Neuron (in vitro differentiated cells): ENCODE results near the gene TMEM266.

ENCODE experiments used
- H2AFZ ChIP-seq: one replicate; pipeline ENCODE4 v1.6.1; 2013; ENCODE audit warnings: low read depth, mild to moderate bottlenecking, inconsistent platforms, low read length, moderate library complexity
- H3K27me3 ChIP-seq: one replicate; pipeline ENCODE4 v1.6.1; 2013; ENCODE audit warnings: low read length; ENCODE audit not compliant: insufficient read depth
- H3K36me3 ChIP-seq: one replicate; pipeline ENCODE4 v1.6.1; 2013; ENCODE audit warnings: low read length; ENCODE audit not compliant: insufficient read depth
- H3K4me1 ChIP-seq: one replicate; pipeline ENCODE4 v1.6.1; 2013; ENCODE audit warnings: low read length; ENCODE audit not compliant: insufficient read depth
- H3K4me3 ChIP-seq: 2 replicates; pipeline ENCODE4 v1.5.1; 2013; ENCODE audit warnings: mild to moderate bottlenecking, low read length, moderate library complexity
- H3K9me3 ChIP-seq: one replicate; pipeline ENCODE4 v1.6.1; 2013; ENCODE audit warnings: low read length

The TMEM266 gene

DNA sequence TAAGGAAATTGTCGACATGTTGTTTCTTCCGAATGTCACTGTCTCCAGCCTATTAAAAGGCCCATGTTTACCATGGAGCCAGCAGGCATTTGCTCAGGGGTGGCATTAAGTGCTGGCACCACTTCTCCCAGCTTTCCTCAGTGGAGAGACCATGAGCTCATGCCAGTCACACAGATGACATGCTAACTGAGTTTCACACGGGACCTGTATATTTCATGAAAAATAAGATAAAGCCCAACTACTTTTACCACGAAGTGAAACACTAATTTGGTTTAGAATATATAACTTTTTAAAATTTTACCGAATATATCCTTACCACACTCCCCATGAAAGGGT lies 158.1 kb downstream of the TMEM266 start:
- Histone ChIP-seq H3K27me3 (no peaks in the 10 kb centered on the region), H3K9me3 (peaks cover 10% of the 10 kb centered on the region), H3K4me3 (no peak overlapping the region), H3K36me3 (peaks cover 18% of the 10 kb centered on the region), H2AFZ (no peak overlapping the region), H3K4me1 (peaks cover 8% of the 10 kb centered on the region)

DNA sequence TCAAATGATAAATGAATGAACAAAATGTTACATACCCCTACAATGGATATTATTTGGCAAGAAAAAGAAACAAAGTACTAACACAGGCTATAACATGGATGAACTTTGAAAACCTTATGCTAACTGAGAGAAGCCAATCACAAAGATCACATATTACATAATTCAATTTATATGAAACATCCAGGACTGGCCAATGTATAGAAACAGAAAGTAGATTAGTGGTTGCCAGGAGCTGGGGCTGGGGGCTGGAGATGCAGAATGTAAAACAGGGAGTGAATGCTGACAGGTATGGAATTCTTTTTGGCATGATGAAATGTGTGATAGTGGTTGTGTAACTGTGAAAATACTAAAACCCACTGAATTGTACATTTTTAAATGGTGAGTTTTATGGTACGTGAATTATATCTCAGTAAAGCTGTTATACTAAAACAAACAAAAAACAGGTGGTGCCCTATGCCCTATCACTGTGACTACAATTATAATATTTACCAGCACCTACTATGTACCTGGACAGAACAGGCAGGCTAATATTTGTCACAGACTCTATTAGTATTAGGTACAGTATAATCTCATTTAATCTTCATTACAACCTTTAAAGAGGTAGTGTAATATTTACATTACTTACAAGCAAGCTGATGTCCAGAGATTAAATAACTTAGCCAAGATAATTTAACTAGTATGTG lies 161.4 kb downstream of the TMEM266 start:
- Histone ChIP-seq H3K36me3 (peaks cover 14% of the 10 kb centered on the region), H3K27me3 (no peaks in the 10 kb centered on the region), H3K4me1 (no peaks in the 10 kb centered on the region), H3K4me3 (no peak overlapping the region), H2AFZ (no peak overlapping the region), H3K9me3 (peaks cover 10% of the 10 kb centered on the region)

DNA sequence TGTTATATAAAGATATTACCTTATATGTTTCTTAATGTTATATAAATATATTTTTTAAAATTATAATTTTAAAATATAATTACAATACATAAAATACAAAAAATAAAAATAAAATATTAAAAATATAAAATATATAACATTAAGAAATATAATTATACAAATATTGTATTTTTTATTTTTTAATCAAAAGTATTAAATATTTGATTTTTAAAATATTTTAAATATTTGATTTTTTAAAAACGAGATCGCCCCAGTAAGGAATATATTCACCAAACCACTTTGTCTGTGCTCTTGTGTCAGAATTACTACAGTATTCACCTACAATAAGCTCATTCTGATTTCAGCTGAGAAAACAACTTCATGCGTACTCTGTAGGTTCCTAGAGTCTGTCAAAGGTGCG lies 162.4 kb downstream of the TMEM266 start:
- Histone ChIP-seq H3K27me3 (no peaks in the 10 kb centered on the region), H2AFZ (no peak overlapping the region), H3K4me3 (no peak overlapping the region), H3K9me3 (peaks cover 10% of the 10 kb centered on the region), H3K4me1 (no peaks in the 10 kb centered on the region), H3K36me3 (peaks cover 16% of the 10 kb centered on the region)

DNA sequence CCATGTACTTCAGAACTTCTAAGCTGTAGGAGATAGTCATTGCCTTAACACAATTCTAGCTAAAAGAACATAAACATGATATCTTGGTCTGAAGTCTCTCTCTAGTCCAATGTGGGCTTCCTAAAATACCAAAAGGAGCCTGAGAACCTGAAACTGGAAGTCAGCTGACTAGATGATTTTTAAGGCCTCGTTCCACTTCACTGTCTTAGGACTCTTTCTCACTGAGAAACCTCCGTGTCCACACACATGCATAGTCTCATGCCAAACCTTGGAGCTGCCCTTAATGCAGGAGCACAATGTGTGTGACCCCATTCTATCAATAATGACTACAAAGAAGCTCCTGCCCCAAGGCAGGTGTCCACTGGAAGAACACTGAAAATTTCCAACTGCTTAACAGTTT lies 163.7 kb downstream of the TMEM266 start:
- Histone ChIP-seq H2AFZ (no peak overlapping the region), H3K9me3 (peaks cover 10% of the 10 kb centered on the region), H3K36me3 (peaks cover 21% of the 10 kb centered on the region), H3K4me1 (no peaks in the 10 kb centered on the region), H3K4me3 (no peak overlapping the region), H3K27me3 (no peaks in the 10 kb centered on the region)

DNA sequence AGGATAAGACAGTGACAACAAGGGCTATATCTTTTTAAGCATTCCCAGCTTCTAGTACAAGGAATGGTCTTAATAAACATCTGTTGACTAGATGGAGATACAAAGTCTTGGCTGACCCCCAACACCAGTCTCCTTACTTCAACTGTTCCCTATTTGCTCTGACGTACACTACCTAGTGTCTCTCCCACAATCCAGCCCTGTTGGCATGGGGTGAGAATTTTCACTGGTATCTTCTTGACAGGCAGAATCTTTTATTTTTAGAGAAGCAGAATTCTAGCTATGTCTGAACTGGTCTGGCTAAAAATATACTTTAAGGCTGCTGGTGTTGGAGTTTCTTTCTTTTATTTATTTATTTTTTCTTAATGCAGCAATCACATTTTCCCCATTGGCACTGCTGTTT lies 169.5 kb downstream of the TMEM266 start:
- peaks cover 23% of the 10 kb centered on the region for H3K36me3 ChIP-seq
- no peaks in the 10 kb centered on the region for H3K4me1 ChIP-seq
- H3K4me3 ChIP-seq = no peak overlapping the region

DNA sequence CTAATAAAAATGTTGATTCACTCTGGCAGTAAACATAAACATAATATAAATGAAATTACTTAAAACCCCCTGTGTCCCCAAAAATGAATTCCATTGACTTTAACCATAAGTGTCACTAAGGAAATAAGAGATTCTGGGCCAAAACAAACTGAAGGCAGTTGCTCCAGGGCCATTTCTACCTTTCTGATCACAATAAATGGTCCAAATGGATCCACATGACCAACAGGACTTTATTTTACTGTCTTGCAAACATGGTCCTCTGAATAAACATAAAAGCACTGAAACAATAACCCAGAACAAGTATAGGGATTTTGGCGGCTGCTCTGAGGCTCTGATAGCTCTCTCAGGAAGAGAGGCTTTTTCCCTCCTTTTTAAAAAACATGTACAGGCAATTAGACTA lies 174.1 kb downstream of the TMEM266 start:
- H3K27me3 ChIP-seq = no peaks in the 10 kb centered on the region
- peaks cover 5% of the 10 kb centered on the region for H3K36me3 ChIP-seq
- H2AFZ ChIP-seq = no peak overlapping the region
- H3K9me3 ChIP-seq = no peaks in the 10 kb centered on the region
- no peak overlapping the region for H3K4me3 ChIP-seq
- no peaks in the 10 kb centered on the region for H3K4me1 ChIP-seq

More for the DNA sequence above, 169.5 kb downstream of the TMEM266 start:
- Histone ChIP-seq H2AFZ (no peak overlapping the region), H3K9me3 (no peaks in the 10 kb centered on the region), H3K27me3 (no peaks in the 10 kb centered on the region)

DNA sequence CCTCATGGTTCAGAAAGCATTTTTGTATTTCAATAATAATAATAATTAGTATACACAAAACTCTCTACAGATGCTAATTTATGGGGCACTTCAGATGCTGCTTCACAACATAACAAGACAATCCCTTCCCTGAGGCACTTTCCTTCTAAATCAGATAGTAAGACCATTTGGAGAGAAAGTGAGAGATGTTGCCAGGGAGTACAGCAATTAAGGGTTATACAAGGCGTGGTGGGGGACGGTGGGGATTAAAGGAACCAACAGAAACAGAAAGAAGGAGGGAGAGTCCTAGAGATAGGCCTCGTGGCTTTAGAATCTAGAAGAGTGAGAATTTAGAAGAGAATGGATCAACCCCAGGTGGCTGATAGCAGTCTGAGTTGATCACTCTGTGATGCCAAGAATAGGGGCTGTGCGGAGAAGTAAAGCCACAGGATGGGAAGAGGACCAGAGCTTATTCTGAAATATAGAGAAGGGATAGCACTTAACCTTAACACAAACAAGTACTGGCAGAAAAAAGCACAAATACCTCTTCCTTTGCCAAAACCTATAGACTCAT lies 174.6 kb downstream of the TMEM266 start:
- Histone ChIP-seq H2AFZ (no peak overlapping the region), H3K4me3 (no peak overlapping the region), H3K27me3 (no peaks in the 10 kb centered on the region), H3K9me3 (no peaks in the 10 kb centered on the region), H3K36me3 (peaks cover 5% of the 10 kb centered on the region), H3K4me1 (no peaks in the 10 kb centered on the region)

DNA sequence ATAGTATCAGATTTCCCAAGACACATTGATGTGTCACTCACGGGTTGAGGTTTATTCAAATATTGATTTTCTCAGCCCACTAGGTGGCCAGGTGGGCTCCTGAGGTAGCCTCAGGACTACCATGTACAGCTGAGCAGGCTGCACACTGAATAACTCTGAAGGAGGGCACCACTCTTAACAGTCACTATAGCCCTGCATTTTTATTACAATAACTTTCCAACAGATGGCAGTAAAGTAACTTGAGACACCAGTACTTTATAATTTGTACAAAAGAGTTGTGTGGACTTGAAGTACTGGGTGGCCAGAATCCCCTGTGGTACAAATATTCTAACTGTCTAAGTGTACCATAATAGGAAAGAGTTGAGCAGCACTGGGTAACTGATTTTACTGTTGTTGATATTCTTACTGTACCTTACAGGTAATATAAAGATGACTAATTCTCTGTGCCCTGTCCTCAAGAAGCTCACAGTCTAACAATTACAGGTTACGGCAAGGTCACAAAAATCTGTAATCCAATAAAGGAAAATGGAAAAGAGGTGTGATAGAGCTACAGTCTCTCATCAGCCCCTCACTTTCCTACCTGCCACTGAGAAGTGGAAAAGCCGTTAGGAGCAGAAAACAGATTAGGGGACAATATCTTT lies 175.5 kb downstream of the TMEM266 start:
- Histone ChIP-seq H3K4me1 (peaks cover 4% of the 10 kb centered on the region), H3K36me3 (peaks cover 5% of the 10 kb centered on the region), H3K4me3 (no peak overlapping the region), H2AFZ (no peak overlapping the region), H3K9me3 (no peaks in the 10 kb centered on the region), H3K27me3 (no peaks in the 10 kb centered on the region)

DNA sequence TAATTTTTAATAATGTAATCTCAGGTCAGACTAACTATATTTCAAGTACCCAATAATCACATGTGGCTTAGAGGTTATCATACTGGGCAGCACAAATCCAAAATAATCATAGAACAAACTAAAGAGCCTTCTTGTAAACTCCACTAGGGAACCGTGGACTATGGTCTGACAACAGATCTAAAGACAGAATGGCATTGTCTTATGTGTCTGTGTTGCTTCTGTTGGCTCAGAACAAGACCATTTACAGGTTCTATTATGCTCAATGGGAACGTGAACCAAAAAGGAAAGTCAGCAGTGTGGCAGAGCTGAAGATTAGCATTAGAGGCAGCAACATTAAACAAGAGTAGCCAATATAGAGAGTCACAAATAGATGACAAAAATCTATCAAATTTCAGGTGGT lies 176.6 kb downstream of the TMEM266 start:
- H3K4me1 ChIP-seq = peaks cover 4% of the 10 kb centered on the region
- H3K36me3 ChIP-seq = no peaks in the 10 kb centered on the region
- no peaks in the 10 kb centered on the region for H3K27me3 ChIP-seq
- H3K9me3 ChIP-seq = no peaks in the 10 kb centered on the region
- H2AFZ ChIP-seq = no peak overlapping the region
- no peak overlapping the region for H3K4me3 ChIP-seq

DNA sequence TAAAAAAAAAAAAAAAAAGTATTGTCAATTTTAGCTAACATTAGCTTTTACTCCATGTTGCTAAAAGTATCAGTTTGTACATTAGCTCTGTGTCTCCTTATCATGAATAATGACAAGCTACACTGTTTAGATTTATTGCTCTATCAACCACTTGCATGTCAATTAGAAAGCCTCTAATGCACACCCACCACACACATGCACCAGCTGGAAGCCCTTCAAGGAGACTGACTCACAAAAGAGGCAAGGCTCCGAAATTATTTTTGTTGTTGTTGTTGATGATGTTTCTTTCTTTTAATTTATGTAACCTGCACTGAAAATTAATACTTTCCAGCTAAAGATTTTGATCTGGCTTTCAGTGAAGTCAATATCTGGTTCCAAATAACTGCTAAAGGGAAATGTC lies 180.0 kb downstream of the TMEM266 start:
- Histone ChIP-seq H2AFZ (no peak overlapping the region), H3K9me3 (no peaks in the 10 kb centered on the region), H3K27me3 (no peaks in the 10 kb centered on the region), H3K4me3 (no peak overlapping the region), H3K36me3 (peaks cover 4% of the 10 kb centered on the region), H3K4me1 (peaks cover 7% of the 10 kb centered on the region)

DNA sequence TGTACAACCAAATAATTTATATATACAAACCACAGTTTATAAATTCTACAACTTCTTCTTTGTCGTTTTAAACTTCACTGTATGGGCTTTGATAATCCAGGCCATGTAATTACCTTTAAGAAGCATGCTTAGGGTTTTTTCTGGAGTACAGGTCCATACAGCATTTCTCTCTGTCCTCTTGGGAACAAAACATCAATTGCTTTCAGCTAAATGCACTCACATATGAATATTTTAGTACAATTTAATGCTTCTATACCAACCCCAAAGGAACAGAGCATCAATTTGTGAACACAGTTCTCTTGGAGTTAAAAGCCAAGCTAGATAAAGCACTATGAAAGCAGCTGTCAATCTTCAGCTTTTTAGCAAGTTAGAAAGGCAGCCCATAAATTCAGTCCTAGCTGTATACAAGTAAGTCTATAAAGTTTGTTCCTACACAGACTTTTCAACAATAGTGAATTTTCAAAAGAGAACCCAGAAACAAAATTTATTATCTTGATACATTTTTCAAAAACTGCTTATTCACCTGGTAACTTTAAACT lies 185.4 kb downstream of the TMEM266 start:
- H3K4me1 ChIP-seq = peaks cover 12% of the 10 kb centered on the region
- no peak overlapping the region for H2AFZ ChIP-seq
- no peaks in the 10 kb centered on the region for H3K27me3 ChIP-seq
- H3K9me3 ChIP-seq = no peaks in the 10 kb centered on the region
- peaks cover 7% of the 10 kb centered on the region for H3K36me3 ChIP-seq
- no peak overlapping the region for H3K4me3 ChIP-seq

DNA sequence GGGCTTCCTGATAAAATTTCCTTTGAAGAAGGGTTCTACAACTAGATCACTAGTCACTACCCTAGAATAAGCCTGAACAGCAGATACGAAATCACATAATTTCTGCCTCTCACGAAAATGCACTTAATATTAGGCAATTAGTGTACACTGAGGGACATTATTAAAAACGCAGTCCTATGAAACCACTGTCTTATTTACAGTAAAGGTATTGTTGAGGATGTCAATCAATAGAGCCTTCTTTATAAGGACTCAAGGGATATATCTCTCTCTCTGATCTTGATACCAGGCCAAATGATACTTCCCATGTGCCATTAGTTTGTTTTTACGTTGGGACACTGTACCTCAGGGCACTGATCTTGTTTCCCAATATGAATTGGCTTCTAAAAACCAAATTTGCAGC lies 191.9 kb downstream of the TMEM266 start:
- Histone ChIP-seq H3K9me3 (no peaks in the 10 kb centered on the region), H3K4me1 (no peaks in the 10 kb centered on the region), H3K36me3 (peaks cover 3% of the 10 kb centered on the region), H3K4me3 (no peak overlapping the region), H2AFZ (no peak overlapping the region), H3K27me3 (no peaks in the 10 kb centered on the region)

DNA sequence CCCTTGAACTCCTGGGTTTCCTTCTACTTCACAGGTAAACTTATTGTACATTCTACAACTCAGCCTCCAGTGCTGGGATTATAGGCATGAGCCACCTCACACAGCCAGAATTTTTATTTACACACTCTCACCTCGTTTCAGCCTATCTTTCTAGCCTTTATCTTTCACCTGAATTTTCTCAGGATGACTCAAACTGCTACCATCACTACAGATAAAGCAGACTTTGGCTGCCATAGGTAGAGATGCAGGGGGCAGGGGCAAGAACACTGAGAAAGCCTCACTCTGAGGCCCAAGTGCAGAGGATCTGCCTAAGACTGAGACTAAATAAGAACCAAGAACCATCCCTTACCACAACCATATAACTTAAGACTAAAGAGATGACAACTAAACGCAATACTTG lies 192.5 kb downstream of the TMEM266 start:
- H3K4me3 ChIP-seq = no peak overlapping the region
- peaks cover 3% of the 10 kb centered on the region for H3K36me3 ChIP-seq
- H3K9me3 ChIP-seq = no peaks in the 10 kb centered on the region
- no peaks in the 10 kb centered on the region for H3K4me1 ChIP-seq
- no peak overlapping the region for H2AFZ ChIP-seq
- H3K27me3 ChIP-seq = no peaks in the 10 kb centered on the region
